ENCODE measurements around the gene PTPN22.

DNA sequence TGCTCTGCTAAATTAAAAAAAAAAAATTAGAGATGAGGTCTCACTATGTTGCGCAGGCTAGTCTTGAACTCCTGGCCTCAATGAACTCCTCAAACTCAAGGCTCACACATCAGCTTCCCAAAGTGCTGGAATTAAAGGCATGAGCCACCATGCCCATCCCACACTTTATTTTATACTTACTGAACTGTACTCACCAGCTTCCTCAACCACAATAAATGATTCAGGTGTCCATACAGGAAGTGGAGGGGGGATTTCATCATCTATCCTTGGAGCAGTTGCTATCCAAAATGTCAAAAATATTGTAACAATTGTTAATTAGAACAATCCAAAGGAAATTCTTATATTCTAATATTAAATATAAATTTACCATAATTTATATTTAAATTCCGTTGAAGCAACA is 36.8 kb downstream of the PTPN22 start:
- TF ChIP-seq, protein P1, sequence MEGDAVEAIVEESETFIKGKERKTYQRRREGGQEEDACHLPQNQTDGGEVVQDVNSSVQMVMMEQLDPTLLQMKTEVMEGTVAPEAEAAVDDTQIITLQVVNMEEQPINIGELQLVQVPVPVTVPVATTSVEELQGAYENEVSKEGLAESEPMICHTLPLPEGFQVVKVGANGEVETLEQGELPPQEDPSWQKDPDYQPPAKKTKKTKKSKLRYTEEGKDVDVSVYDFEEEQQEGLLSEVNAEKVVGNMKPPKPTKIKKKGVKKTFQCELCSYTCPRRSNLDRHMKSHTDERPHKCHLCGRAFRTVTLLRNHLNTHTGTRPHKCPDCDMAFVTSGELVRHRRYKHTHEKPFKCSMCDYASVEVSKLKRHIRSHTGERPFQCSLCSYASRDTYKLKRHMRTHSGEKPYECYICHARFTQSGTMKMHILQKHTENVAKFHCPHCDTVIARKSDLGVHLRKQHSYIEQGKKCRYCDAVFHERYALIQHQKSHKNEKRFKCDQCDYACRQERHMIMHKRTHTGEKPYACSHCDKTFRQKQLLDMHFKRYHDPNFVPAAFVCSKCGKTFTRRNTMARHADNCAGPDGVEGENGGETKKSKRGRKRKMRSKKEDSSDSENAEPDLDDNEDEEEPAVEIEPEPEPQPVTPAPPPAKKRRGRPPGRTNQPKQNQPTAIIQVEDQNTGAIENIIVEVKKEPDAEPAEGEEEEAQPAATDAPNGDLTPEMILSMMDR (IDR thresholded peaks at IDR 0.05), result no peak
- no peak for TF ChIP-seq POLR2A (IDR thresholded peaks at IDR 0.05)

All from uterus (tissue), 2 donors.